SK-N-SH (cell line): ENCODE data around the gene AUTS2. TPM values are rescaled to one million over a fixed set of nuclear protein-coding genes. Genes with fewer than 3 reads are reported as not detected.

Experiments used
- CTCF ChIA-PET: fragments of 300-600, 350-600 bp; formaldehyde crosslinking; extraction: SDS; loops from one replicate; lab custom pipeline; 2021; lab: Yijun Ruan, JAX
- POLR2A ChIA-PET: fragments of 350-600 bp; sonication (Branson Sonifier 250); formaldehyde crosslinking; extraction: SDS; loops from one replicate; lab custom pipeline; 2020; ENCODE audit warnings: antibody characterized with exemption, inconsistent platforms; lab: Yijun Ruan, JAX
- DNase-seq: peaks from one replicate; pipeline ENCODE4 v3.0.0; 2012
- H2AFZ ChIP-seq: fragments of 200-600 bp; sonication (generic); 2 replicates; pipeline ENCODE4 v1.8.1; 2016; ENCODE audit warnings: antibody characterized with exemption, mild to moderate bottlenecking, low read depth
- H3F3A ChIP-seq: fragments of 200-600 bp; sonication (generic); replicated peaks from 2 replicates; pipeline ENCODE3; 2016; ENCODE audit warnings: antibody characterized with exemption, mild to moderate bottlenecking; ENCODE audit not compliant: insufficient read depth
- H3K27ac ChIP-seq, 2 experiments: fragments of 200-500 bp in 1 of 2; fragments of 200-600 bp in 1 of 2; sonication (Bioruptor generic) in 1 of 2; sonication (generic), shearing (Covaris generic) in 1 of 2; 2 replicates each; pipeline versions ENCODE4 v1.5.1 to v1.6.1; 2014 to 2016; ENCODE audit warnings: low read depth in 2 of 2, inconsistent platforms in 1 of 2, low read length in 1 of 2, mild to moderate bottlenecking in 1 of 2, mixed read lengths in 1 of 2
- H3K27me3 ChIP-seq: fragments of 200-600 bp; sonication (generic), shearing (Covaris generic); 2 replicates; pipeline ENCODE4 v1.6.1; 2016; ENCODE audit warnings: mixed run types; ENCODE audit not compliant: insufficient read depth
- H3K36me3 ChIP-seq, 2 experiments: fragments of 200-500 bp in 1 of 2; fragments of 200-600 bp in 1 of 2; sonication (Bioruptor generic) in 1 of 2; sonication (generic) in 1 of 2; replicated peaks in 1 of 2; 2 replicates each; pipeline versions ENCODE3 to v1.5.1; 2014 to 2016; ENCODE audit warnings: low read length in 1 of 2, mild to moderate bottlenecking in 1 of 2; ENCODE audit not compliant: insufficient read depth in 2 of 2, control insufficient read depth in 1 of 2
- H3K4me1 ChIP-seq, 2 experiments: fragments of 200-500 bp in 1 of 2; fragments of 200-600 bp in 1 of 2; sonication (Bioruptor generic) in 1 of 2; sonication (generic), shearing (Covaris generic) in 1 of 2; 2 replicates each; pipeline versions ENCODE4 v1.5.1 to v1.6.1; 2014 to 2016; ENCODE audit warnings: low read depth in 1 of 2, low read length in 1 of 2, mixed run types in 1 of 2; ENCODE audit not compliant: insufficient read depth in 2 of 2, control insufficient read depth in 1 of 2
- H3K4me2 ChIP-seq: fragments of 200-600 bp; sonication (generic), shearing (Covaris generic); 2 replicates; pipeline ENCODE4 v1.6.1; 2017; ENCODE audit warnings: mixed run types
- H3K4me3 ChIP-seq, 2 experiments: fragments of 200-500 bp in 1 of 2; fragments of 200-600 bp in 1 of 2; sonication (Bioruptor generic) in 1 of 2; sonication (generic), shearing (Covaris generic) in 1 of 2; 2 replicates each; pipeline versions ENCODE4 v1.5.1 to v1.8.1; 2014 to 2016; ENCODE audit warnings: low read depth in 2 of 2, inconsistent platforms in 1 of 2, low read length in 1 of 2, mild to moderate bottlenecking in 1 of 2, mixed read lengths in 1 of 2, moderate library complexity in 1 of 2
- H3K79me2 ChIP-seq: fragments of 200-600 bp; sonication (generic); 2 replicates; pipeline ENCODE4 v1.8.1; 2017; ENCODE audit warnings: mild to moderate bottlenecking; ENCODE audit not compliant: insufficient read depth
- H3K9ac ChIP-seq: fragments of 200-600 bp; sonication (generic); 2 replicates; pipeline ENCODE4 v1.6.1; 2017; ENCODE audit warnings: mixed run types
- H3K9me2 ChIP-seq: fragments of 200-600 bp; sonication (generic); 2 replicates; pipeline ENCODE4 v1.6.1; 2017; ENCODE audit warnings: mixed run types
- H3K9me3 ChIP-seq: fragments of 200-600 bp; sonication (generic); 2 replicates; pipeline ENCODE4 v1.6.1; 2017; ENCODE audit warnings: mixed run types, mild to moderate bottlenecking, moderate library complexity
- H4K20me1 ChIP-seq: fragments of 200-600 bp; sonication (generic); 2 replicates; pipeline ENCODE4 v1.6.1; 2017; ENCODE audit warnings: mild to moderate bottlenecking, mixed run types; ENCODE audit not compliant: insufficient read depth
- CHD2 ChIP-seq: fragments of 150-350 bp; IDR thresholded peaks from 2 replicates; pipeline ENCODE4 v1.6.1; 2018; ENCODE audit warnings: low read length; ENCODE audit not compliant: partially characterized antibody
- ELF1 ChIP-seq: IDR thresholded peaks from 2 replicates; pipeline ENCODE4 v1.4.0; 2012
- FOSL2 ChIP-seq: IDR thresholded peaks from 2 replicates; pipeline ENCODE4 v1.4.0; 2012; ENCODE audit warnings: low read depth, mild to moderate bottlenecking, moderate library complexity, borderline replicate concordance
- FOXJ3 ChIP-seq: sonication (generic); formaldehyde crosslinking; IDR thresholded peaks from 2 replicates; pipeline ENCODE4 v1.5.1; 2020; ENCODE audit warnings: mild to moderate bottlenecking, missing genetic modification reagents
- FOXM1 ChIP-seq: IDR thresholded peaks from 2 replicates; pipeline ENCODE4 v1.4.0; 2012; ENCODE audit warnings: low read depth, mild to moderate bottlenecking
- GABPA ChIP-seq: IDR thresholded peaks from 2 replicates; pipeline ENCODE4 v1.4.0; 2012; ENCODE audit warnings: low read depth, mild to moderate bottlenecking
- GATA2 ChIP-seq: sonication (generic); formaldehyde crosslinking; IDR thresholded peaks from 2 replicates; pipeline ENCODE4 v1.5.0; 2020; ENCODE audit warnings: mild to moderate bottlenecking, missing genetic modification reagents
- JUND ChIP-seq: IDR thresholded peaks from 2 replicates; pipeline ENCODE4 v1.4.0; 2012
- MXI1 ChIP-seq: IDR thresholded peaks from 2 replicates; pipeline ENCODE4 v1.6.1; 2012; ENCODE audit warnings: mild to moderate bottlenecking, low read depth, low read length, improper control_type of control experiment
- NFIC ChIP-seq: IDR thresholded peaks from 2 replicates; pipeline ENCODE4 v1.4.0; 2012; ENCODE audit warnings: borderline replicate concordance
- NRF1 ChIP-seq: IDR thresholded peaks from 2 replicates; pipeline ENCODE4 v1.6.1; 2012; ENCODE audit warnings: low read depth, mild to moderate bottlenecking, low read length
- RCOR1 ChIP-seq: fragments of 150-350 bp; IDR thresholded peaks from 2 replicates; pipeline ENCODE4 v1.6.1; 2017; ENCODE audit warnings: antibody characterized with exemption, low read length
- RXRA ChIP-seq: IDR thresholded peaks from 2 replicates; pipeline ENCODE4 v1.4.0; 2012; ENCODE audit warnings: low read depth, mild to moderate bottlenecking, borderline replicate concordance
- SMC3 ChIP-seq: IDR thresholded peaks from 2 replicates; pipeline ENCODE4 v1.6.1; 2012; ENCODE audit warnings: low read depth, low read length, improper control_type of control experiment
- TEAD4 ChIP-seq: IDR thresholded peaks from 2 replicates; pipeline ENCODE4 v1.4.0; 2012; ENCODE audit warnings: mild to moderate bottlenecking, borderline replicate concordance; ENCODE audit not compliant: insufficient read depth
- WGBS: methylation state at CpG from one replicate; pipeline ENCODE4 v1.1.6; 2017; ENCODE audit warnings: low lambda C conversion rate; 5-methylcytosine and 5-hydroxymethylcytosine counted together
- polyA plus RNA-seq, 3 experiments: library from polyadenylated mRNA; depleted of rRNA; stranded (reverse); fragments of >200 nt; gene quantifications; 2 replicates each; pipeline ENCODE4 v1.2.3, GENCODE V29; 2012
- TF ChIP-seq, protein P1 (sequence below): IDR thresholded peaks from 2 replicates; pipeline ENCODE4; 2012
- TF ChIP-seq, protein P2 (sequence below): fragments of 200-600 bp; sonication (generic); IDR thresholded peaks from 2 replicates; pipeline ENCODE4 v1.6.1; 2017; ENCODE audit warnings: antibody characterized with exemption, mild to moderate bottlenecking, moderate library complexity
- TF ChIP-seq, protein P3 (sequence below): IDR thresholded peaks from 2 replicates; pipeline ENCODE4 v1.4.0; 2012; ENCODE audit warnings: low read depth, borderline replicate concordance
- TF ChIP-seq, protein P4 (sequence below): IDR thresholded peaks from 2 replicates; pipeline ENCODE4 v1.4.0; 2012; ENCODE audit warnings: low read depth, borderline replicate concordance

Gene AUTS2
- polyA plus RNA-seq, 1 of the 3 experiments (the other 2 are of a cell fraction): 15.6 TPM

DNA sequence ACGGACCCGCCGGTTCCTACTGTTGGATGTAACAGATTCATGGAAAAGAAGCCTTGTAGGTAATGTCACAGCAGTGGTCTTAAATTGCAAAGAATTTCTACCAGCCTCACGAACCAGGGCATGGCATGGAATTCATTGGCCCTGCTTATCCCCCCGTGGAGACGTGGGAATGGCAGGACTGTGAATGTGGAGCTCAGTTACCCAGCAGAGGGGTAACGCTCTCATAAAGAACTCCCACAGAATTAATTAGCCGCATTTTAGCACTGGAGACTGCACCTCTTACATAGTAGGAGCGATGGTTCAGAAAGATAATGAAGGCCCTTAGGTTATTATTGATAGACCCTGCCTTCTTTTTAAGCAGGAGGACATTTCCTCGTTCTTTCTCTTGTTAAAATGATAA is 715.4 kb downstream of the AUTS2 start:
- H3F3A ChIP-seq: no peaks in the 10 kb centered on the region
- H3K79me2 ChIP-seq: no peaks in the 10 kb centered on the region
- TF ChIP-seq FOSL2 (no peak), GABPA (no peak), RCOR1 (no peak), NFIC (no peak), MXI1 (no peak), TEAD4 (no peak), NRF1 (no peak), SMC3 (no peak), ELF1 (no peak), JUND (no peak), FOXM1 (no peak), CHD2 (no peak), GATA2 (no peak), RXRA (no peak), FOXJ3 (CRISPR knock-in tag) (no peak)
- TF ChIP-seq, protein P1, sequence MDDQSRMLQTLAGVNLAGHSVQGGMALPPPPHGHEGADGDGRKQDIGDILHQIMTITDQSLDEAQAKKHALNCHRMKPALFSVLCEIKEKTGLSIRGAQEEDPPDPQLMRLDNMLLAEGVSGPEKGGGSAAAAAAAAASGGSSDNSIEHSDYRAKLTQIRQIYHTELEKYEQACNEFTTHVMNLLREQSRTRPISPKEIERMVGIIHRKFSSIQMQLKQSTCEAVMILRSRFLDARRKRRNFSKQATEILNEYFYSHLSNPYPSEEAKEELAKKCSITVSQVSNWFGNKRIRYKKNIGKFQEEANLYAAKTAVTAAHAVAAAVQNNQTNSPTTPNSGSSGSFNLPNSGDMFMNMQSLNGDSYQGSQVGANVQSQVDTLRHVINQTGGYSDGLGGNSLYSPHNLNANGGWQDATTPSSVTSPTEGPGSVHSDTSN: no peak
- TF ChIP-seq, protein P2, sequence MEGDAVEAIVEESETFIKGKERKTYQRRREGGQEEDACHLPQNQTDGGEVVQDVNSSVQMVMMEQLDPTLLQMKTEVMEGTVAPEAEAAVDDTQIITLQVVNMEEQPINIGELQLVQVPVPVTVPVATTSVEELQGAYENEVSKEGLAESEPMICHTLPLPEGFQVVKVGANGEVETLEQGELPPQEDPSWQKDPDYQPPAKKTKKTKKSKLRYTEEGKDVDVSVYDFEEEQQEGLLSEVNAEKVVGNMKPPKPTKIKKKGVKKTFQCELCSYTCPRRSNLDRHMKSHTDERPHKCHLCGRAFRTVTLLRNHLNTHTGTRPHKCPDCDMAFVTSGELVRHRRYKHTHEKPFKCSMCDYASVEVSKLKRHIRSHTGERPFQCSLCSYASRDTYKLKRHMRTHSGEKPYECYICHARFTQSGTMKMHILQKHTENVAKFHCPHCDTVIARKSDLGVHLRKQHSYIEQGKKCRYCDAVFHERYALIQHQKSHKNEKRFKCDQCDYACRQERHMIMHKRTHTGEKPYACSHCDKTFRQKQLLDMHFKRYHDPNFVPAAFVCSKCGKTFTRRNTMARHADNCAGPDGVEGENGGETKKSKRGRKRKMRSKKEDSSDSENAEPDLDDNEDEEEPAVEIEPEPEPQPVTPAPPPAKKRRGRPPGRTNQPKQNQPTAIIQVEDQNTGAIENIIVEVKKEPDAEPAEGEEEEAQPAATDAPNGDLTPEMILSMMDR: no peak
- TF ChIP-seq, protein P3, sequence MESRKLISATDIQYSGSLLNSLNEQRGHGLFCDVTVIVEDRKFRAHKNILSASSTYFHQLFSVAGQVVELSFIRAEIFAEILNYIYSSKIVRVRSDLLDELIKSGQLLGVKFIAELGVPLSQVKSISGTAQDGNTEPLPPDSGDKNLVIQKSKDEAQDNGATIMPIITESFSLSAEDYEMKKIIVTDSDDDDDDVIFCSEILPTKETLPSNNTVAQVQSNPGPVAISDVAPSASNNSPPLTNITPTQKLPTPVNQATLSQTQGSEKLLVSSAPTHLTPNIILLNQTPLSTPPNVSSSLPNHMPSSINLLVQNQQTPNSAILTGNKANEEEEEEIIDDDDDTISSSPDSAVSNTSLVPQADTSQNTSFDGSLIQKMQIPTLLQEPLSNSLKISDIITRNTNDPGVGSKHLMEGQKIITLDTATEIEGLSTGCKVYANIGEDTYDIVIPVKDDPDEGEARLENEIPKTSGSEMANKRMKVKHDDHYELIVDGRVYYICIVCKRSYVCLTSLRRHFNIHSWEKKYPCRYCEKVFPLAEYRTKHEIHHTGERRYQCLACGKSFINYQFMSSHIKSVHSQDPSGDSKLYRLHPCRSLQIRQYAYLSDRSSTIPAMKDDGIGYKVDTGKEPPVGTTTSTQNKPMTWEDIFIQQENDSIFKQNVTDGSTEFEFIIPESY: no peak
- TF ChIP-seq, protein P4, sequence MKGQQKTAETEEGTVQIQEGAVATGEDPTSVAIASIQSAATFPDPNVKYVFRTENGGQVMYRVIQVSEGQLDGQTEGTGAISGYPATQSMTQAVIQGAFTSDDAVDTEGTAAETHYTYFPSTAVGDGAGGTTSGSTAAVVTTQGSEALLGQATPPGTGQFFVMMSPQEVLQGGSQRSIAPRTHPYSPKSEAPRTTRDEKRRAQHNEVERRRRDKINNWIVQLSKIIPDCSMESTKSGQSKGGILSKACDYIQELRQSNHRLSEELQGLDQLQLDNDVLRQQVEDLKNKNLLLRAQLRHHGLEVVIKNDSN: no peak
- no peak for DNase-seq
- peaks cover 2 to 12% of the 10 kb centered on the region in 2 experiments; a peak in 3 of 4 replicates for H3K4me1 ChIP-seq
- H3K4me2 ChIP-seq: no peak overlapping the region
- H3K4me3 ChIP-seq: no peak overlapping the region
- WGBS: 76% methylated on average over 10 of the region's 10 CpGs
- H2AFZ ChIP-seq: no peak overlapping the region
- H3K27me3 ChIP-seq: no peaks in the 10 kb centered on the region
- H3K9ac ChIP-seq: no peak overlapping the region
- no peaks in the 10 kb centered on the region for H3K36me3 ChIP-seq
- no peaks in the 10 kb centered on the region for H4K20me1 ChIP-seq
- H3K9me3 ChIP-seq: no peaks in the 10 kb centered on the region
- H3K9me2 ChIP-seq: no peaks in the 10 kb centered on the region
- H3K27ac ChIP-seq: no peak overlapping the region
- CTCF ChIA-PET: interaction anchor here (0.7 to 1.3 kb wide), 3 partner anchors 30 to 193 kb away, joined by 3 read pairs; no protein-coding TSS in a partner anchor
- POLR2A ChIA-PET: interaction anchor here (0.5 kb wide), 1 partner anchor 292 kb away, joined by 4 read pairs; no protein-coding TSS in a partner anchor
